Neuronal stem cell (in vitro differentiated cells): ENCODE data around the gene TMEM201.

Source experiments
- DNase-seq: peaks from one replicate; pipeline ENCODE4 v3.0.0-alpha.2; 2013; ENCODE audit warnings: low spot score
- H2AFZ ChIP-seq: one replicate; pipeline ENCODE4 v1.6.1; 2013; ENCODE audit warnings: mild to moderate bottlenecking, low read length, inconsistent platforms
- H2AK5ac ChIP-seq: 2 replicates; pipeline ENCODE4 v1.6.1; 2013; ENCODE audit warnings: low read depth, mild to moderate bottlenecking, inconsistent platforms, low read length, moderate library complexity, mixed read lengths
- H2BK120ac ChIP-seq: 2 replicates; pipeline ENCODE4 v1.6.1; 2013; ENCODE audit warnings: low read depth, mild to moderate bottlenecking, inconsistent platforms, low read length, moderate library complexity, mixed read lengths
- H2BK12ac ChIP-seq: one replicate; pipeline ENCODE4 v1.6.1; 2013; ENCODE audit warnings: low read length, inconsistent platforms
- H2BK15ac ChIP-seq: 2 replicates; pipeline ENCODE4 v1.6.1; 2013; ENCODE audit warnings: mild to moderate bottlenecking, low read length, inconsistent platforms, mixed read lengths
- H2BK5ac ChIP-seq: one replicate; pipeline ENCODE4 v1.6.1; 2013; ENCODE audit warnings: inconsistent platforms, mild to moderate bottlenecking, low read length, moderate library complexity
- H3K14ac ChIP-seq: one replicate; pipeline ENCODE4 v1.6.1; 2013; ENCODE audit warnings: low read length, inconsistent platforms
- H3K18ac ChIP-seq: 2 replicates; pipeline ENCODE4 v1.6.1; 2013; ENCODE audit warnings: low read length, inconsistent platforms
- H3K23ac ChIP-seq: 2 replicates; pipeline ENCODE4 v1.6.1; 2013; ENCODE audit warnings: low read depth, mild to moderate bottlenecking, mixed read lengths, low read length, inconsistent platforms; ENCODE audit not compliant: poor library complexity
- H3K27ac ChIP-seq: replicated peaks from 3 replicates; pipeline ENCODE4 v1.5.1; 2013; ENCODE audit warnings: low read length, inconsistent platforms
- H3K27me3 ChIP-seq, 3 experiments: 2 replicates each; pipeline ENCODE4 v1.6.1; 2013; ENCODE audit warnings: low read length in 3 of 3, mild to moderate bottlenecking in 2 of 3, inconsistent platforms in 1 of 3, low read depth in 1 of 3, mixed read lengths in 1 of 3, moderate library complexity in 1 of 3; ENCODE audit not compliant: control insufficient read depth in 3 of 3, insufficient read depth in 3 of 3
- H3K36me3 ChIP-seq, 2 donors: replicated peaks in 1 of 2; 2 replicates each; pipeline ENCODE4 v1.6.1; 2013; ENCODE audit warnings: low read length in 2 of 2; ENCODE audit not compliant: control insufficient read depth in 2 of 2, insufficient read depth in 2 of 2
- H3K4ac ChIP-seq: 2 replicates; pipeline ENCODE4 v1.6.1; 2013; ENCODE audit warnings: inconsistent platforms, mild to moderate bottlenecking, low read length, moderate library complexity
- H3K4me1 ChIP-seq, 2 donors: 1 replicate in 1 of 2; 2 replicates in 1 of 2; pipeline ENCODE4 v1.6.1; 2013; ENCODE audit warnings: low read length in 2 of 2, low read depth in 1 of 2; ENCODE audit not compliant: control insufficient read depth in 2 of 2, insufficient read depth in 1 of 2
- H3K4me2 ChIP-seq: one replicate; pipeline ENCODE4 v1.6.1; 2013; ENCODE audit warnings: mild to moderate bottlenecking, low read length, inconsistent platforms; ENCODE audit not compliant: insufficient read depth, poor library complexity, severe bottlenecking
- H3K4me3 ChIP-seq, 2 donors: 2 replicates each; pipeline ENCODE4 v1.5.1; 2013; ENCODE audit warnings: low read length in 2 of 2, mild to moderate bottlenecking in 2 of 2, inconsistent platforms in 1 of 2, moderate library complexity in 1 of 2
- H3K79me1 ChIP-seq: one replicate; pipeline ENCODE4 v1.6.1; 2013; ENCODE audit warnings: low read depth, mild to moderate bottlenecking, inconsistent platforms, low read length, moderate library complexity
- H3K9ac ChIP-seq: one replicate; pipeline ENCODE4 v1.6.1; 2013; ENCODE audit warnings: mild to moderate bottlenecking, low read depth, low read length, inconsistent platforms; ENCODE audit not compliant: poor library complexity
- H3K9me3 ChIP-seq, 2 donors: replicated peaks in 1 of 2; 2 replicates each; pipeline versions ENCODE3 to v1.6.1; 2013; ENCODE audit warnings: low read length in 2 of 2, mild to moderate bottlenecking in 2 of 2, inconsistent platforms in 1 of 2, low read depth in 1 of 2, mixed read lengths in 1 of 2, moderate library complexity in 1 of 2; ENCODE audit not compliant: control insufficient read depth in 2 of 2, insufficient read depth in 1 of 2
- H4K8ac ChIP-seq: one replicate; pipeline ENCODE4 v1.6.1; 2013; ENCODE audit warnings: low read depth, mild to moderate bottlenecking, inconsistent platforms, low read length, moderate library complexity
- H4K91ac ChIP-seq: one replicate; pipeline ENCODE4 v1.6.1; 2013; ENCODE audit warnings: low read length, low read depth, mild to moderate bottlenecking, inconsistent platforms; ENCODE audit not compliant: poor library complexity
- WGBS, 2 donors: extraction: QIAGEN DNeasy Blood & Tissue Kit; methylation state at CpG; one replicate each; pipeline ENCODE4 v1.1.7; 2013; ENCODE audit warnings: missing lambda C conversion rate in 2 of 2, mixed read lengths in 1 of 2; ENCODE audit not compliant: insufficient read length in 2 of 2, insufficient replicate concordance in 1 of 2; ENCODE audit errors: extremely low coverage in 2 of 2; 5-methylcytosine and 5-hydroxymethylcytosine counted together

TMEM201 gene

DNA sequence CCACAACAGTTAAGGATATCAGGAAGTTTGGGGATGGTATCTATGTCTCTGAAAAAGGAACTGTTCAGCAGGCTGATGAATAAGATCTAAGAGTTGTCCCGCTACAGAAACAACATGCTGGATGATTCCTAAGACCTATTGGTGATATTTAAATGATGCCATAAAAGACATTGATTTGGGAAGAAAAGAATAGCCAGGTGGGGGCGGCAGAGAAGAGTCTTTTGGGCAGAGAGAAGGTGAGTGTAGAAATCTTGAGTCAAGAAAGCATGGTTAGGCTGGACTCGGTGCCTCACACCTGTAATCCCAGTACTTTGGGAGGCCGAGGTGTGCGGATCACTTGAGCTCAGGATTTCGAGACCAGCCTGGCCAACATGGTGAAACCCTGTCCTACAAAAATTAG lies 11.8 kb upstream of the TMEM201 start:
- Histone ChIP-seq H3K4me3 (no peak overlapping the region), H3K23ac (no peak overlapping the region), H2BK12ac (no peak overlapping the region), H4K91ac (no peak overlapping the region), H4K8ac (no peak overlapping the region), H3K4ac (no peak overlapping the region), H3K14ac (no peak overlapping the region), H2AFZ (no peak overlapping the region), H3K4me1 (peaks cover 0 to 4% of the 10 kb centered on the region in 2 donors), H2BK5ac (no peak overlapping the region), H3K79me1 (no peaks in the 10 kb centered on the region), H3K9me3 (peaks cover 0 to 2% of the 10 kb centered on the region in 2 donors), H3K18ac (no peak overlapping the region), H2AK5ac (no peak overlapping the region), H3K36me3 (peaks cover 23 to 65% of the 10 kb centered on the region in 2 donors), H3K27ac (no peak overlapping the region), H3K27me3 (no peaks in the 10 kb centered on the region), H2BK15ac (no peak overlapping the region), H3K9ac (no peak overlapping the region), H3K4me2 (no peak overlapping the region), H2BK120ac (no peak overlapping the region)
- DNase-seq: no peak
- WGBS, 2 donors: no CpG with 5 or more reads among the region's 6 CpGs

DNA sequence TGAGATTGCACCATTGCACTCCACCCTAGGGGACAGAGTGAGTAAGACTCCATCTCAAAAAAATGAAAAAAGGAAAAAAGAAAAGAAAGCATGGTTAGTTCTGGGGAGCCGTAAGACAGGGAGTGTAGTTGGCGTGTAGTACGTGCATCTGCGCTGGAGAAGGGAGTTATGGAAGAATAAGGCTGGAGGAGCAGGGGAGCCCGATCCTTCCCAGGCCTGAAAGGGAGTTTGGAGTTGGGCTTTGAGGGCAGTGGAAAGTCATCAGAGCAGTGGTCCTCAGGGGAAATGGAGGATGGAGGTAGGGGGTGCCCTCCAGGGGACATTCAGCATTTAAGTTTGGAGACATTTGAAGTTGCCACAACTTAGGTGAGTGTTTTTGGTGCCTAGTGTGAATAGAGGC lies 11.3 kb upstream of the TMEM201 start:
- H2BK120ac ChIP-seq: no peak overlapping the region
- H2BK5ac ChIP-seq: no peak overlapping the region
- H3K9ac ChIP-seq: no peak overlapping the region
- H3K27me3 ChIP-seq: no peaks in the 10 kb centered on the region
- no peak overlapping the region for H4K8ac ChIP-seq
- no peak overlapping the region for H3K4me3 ChIP-seq
- no peak overlapping the region for H2BK15ac ChIP-seq
- H3K27ac ChIP-seq: no peak overlapping the region
- DNase-seq: no peak
- peaks cover 0 to 2% of the 10 kb centered on the region in 2 donors for H3K9me3 ChIP-seq
- H3K4me2 ChIP-seq: no peak overlapping the region
- no CpG with 5 or more reads among the region's 5 CpGs for WGBS, 2 donors
- no peak overlapping the region for H3K4ac ChIP-seq
- H3K23ac ChIP-seq: no peak overlapping the region
- H2AFZ ChIP-seq: no peak overlapping the region
- H2AK5ac ChIP-seq: no peak overlapping the region
- H4K91ac ChIP-seq: no peak overlapping the region
- no peak overlapping the region for H3K14ac ChIP-seq
- H3K18ac ChIP-seq: no peak overlapping the region
- peaks cover 0 to 4% of the 10 kb centered on the region in 2 donors for H3K4me1 ChIP-seq
- H3K36me3 ChIP-seq: peaks cover 23 to 67% of the 10 kb centered on the region in 2 donors
- no peaks in the 10 kb centered on the region for H3K79me1 ChIP-seq
- no peak overlapping the region for H2BK12ac ChIP-seq

DNA sequence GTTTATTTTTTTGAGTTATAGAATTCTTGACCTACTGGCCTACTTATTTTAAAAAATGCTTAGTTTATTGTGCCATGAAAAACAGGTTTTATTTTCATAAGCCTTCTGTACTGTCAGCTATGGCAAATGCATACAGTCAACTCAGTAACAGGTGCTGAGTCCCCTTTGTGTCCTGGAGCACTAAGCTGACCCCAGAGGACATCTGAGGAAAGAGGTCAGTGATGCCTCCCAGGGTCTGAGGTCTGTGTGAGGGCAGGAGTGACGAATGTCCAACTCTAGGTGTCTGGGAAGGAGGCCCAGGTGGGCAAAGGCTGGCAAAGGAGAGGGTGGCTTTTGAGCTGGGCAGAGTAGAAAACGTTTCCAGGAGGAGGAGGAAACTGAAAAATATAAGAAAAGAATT lies 7.8 kb upstream of the TMEM201 start:
- Histone ChIP-seq H2BK15ac (no peak overlapping the region), H4K8ac (no peak overlapping the region), H2BK5ac (no peak overlapping the region), H2BK12ac (no peak overlapping the region), H3K14ac (no peak overlapping the region), H3K4me2 (no peak overlapping the region), H3K27me3 (no peaks in the 10 kb centered on the region), H3K23ac (no peak overlapping the region), H3K36me3 (peaks cover 26 to 89% of the 10 kb centered on the region in 2 donors), H2BK120ac (no peak overlapping the region), H3K4me1 (peaks cover 0 to 4% of the 10 kb centered on the region in 2 donors), H3K18ac (no peak overlapping the region), H3K9me3 (peaks cover 0 to 2% of the 10 kb centered on the region in 2 donors), H2AK5ac (no peak overlapping the region), H4K91ac (no peak overlapping the region), H2AFZ (no peak overlapping the region), H3K79me1 (no peaks in the 10 kb centered on the region), H3K4ac (no peak overlapping the region), H3K9ac (no peak overlapping the region), H3K4me3 (no peak overlapping the region), H3K27ac (no peak overlapping the region)
- DNase-seq: no peak
- WGBS, 2 donors: no CpG with 5 or more reads among the region's 2 CpGs

DNA sequence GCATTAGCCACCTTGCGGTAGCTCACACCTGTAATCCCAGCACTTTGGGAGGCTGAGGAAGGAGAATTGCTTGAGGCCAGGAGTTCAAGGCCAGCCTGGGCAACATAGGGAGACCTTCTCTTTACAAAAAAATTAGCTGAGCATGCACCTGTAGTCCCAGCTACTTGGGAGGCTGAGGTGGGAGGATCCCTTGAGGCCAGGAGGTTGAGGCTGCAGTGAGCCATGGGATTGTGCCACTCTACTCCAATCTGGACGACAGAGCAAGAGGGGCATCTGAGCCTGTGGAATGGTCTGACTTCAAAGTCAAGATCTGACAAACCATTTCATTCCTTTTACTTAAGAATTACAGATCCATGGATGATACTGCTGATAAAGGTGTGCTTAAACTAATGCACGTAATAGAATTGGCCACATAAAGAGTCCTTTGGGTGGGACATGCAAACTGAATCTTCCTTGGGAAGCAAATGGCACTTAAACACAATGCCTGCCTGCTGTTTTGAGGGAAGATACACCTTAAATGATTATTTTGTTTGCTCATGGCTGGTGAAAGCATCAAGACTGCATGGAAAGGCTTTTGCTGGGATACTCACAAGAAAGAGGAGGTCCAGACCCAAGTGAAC lies 2.5 kb upstream of the TMEM201 start:
- H3K9ac ChIP-seq: no peak overlapping the region
- no peak overlapping the region for H3K27ac ChIP-seq
- peaks cover 8 to 59% of the 10 kb centered on the region in 2 donors for H3K36me3 ChIP-seq
- H3K27me3 ChIP-seq: no peaks in the 10 kb centered on the region
- no peak overlapping the region for H2BK15ac ChIP-seq
- H3K18ac ChIP-seq: no peak overlapping the region
- H3K4me1 ChIP-seq: peaks cover 18% of the 10 kb centered on the region in 2 donors
- DNase-seq: no peak
- H3K79me1 ChIP-seq: peaks cover 17% of the 10 kb centered on the region
- WGBS, 2 donors: no CpG with 5 or more reads among the region's 3 CpGs
- no peak overlapping the region for H3K4me3 ChIP-seq
- H3K4me2 ChIP-seq: no peak overlapping the region
- H3K23ac ChIP-seq: no peak overlapping the region
- H2BK12ac ChIP-seq: no peak overlapping the region
- no peak overlapping the region for H3K4ac ChIP-seq
- no peak overlapping the region for H4K8ac ChIP-seq
- no peak overlapping the region for H4K91ac ChIP-seq
- no peak overlapping the region for H2AFZ ChIP-seq
- no peak overlapping the region for H2BK5ac ChIP-seq
- H2AK5ac ChIP-seq: no peak overlapping the region
- no peak overlapping the region for H3K14ac ChIP-seq
- no peak overlapping the region for H2BK120ac ChIP-seq
- no peaks in the 10 kb centered on the region for H3K9me3 ChIP-seq
